ENCODE measurements around the gene XYLT1.

XYLT1 gene

DNA sequence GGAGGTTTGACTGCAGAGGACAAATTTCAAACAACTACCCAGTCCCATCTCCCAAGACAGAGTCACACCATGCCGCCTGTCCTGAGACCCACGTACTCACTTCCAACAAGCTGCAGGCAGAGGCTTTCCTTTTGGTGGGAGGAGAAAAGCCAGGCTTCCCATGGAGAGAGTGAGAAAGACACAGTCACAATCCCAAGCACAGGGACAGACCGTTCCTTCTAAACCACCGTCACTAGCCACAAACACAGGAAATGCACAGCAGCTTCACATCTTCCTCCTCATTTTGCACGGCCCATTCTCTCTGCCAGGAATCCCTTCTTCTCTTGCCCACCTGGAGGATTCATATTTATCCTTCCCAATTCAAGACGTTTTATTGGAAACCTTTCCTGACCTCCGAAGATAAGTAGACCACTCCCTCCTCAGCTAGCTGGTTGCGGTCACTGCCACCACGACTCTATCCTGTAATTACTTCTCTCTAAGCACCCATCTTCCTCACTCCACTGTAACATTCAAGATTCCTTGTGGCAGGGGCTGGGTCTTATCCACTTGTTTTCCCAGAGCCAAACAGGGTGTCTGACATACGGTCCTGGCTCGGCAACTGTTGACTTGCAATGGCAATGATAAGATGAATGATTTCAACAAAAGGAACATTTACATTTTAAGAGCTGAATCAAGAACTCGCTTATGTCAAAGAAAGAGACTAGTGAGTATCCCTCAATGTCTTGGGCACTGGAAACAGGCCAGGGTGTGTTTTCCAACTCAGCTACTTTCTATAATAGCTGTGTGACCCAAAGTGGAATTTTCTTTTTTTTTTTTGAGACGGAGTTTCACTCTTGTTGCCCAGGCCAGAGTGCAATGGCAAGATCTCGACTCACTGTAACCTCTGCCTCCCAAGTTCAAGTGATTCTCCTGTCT lies 87.6 kb downstream of the XYLT1 start:
- H3K4me3 ChIP-seq: no peak overlapping the region
- peaks cover 70 to 95% (median 92%) of the 10 kb centered on the region in 10 experiments for H3K4me1 ChIP-seq
- peak overlapping the region in 6 of 11 experiments; percentile 3 to 35 (median 29); a peak in 3 of 22 replicates for H3K9ac ChIP-seq
- peaks cover 0 to 96% (median 48%) of the 10 kb centered on the region in 11 experiments; a peak in 12 of 22 replicates for H4K20me1 ChIP-seq
- H3K36me3 ChIP-seq: peaks cover 0 to 12% (median 0%) of the 10 kb centered on the region in 11 experiments; a peak in 4 of 22 replicates
- TF ChIP-seq Cebpa-rat (IDR thresholded peaks at IDR 0.05): no peak
- peak overlapping the region in 9 of 11 experiments; percentile 15 to 55 (median 32); a peak in 16 of 22 replicates for H3K27ac ChIP-seq
- H3K9me3 ChIP-seq (replicated peaks in 1 of 11): no peaks in the 10 kb centered on the region
- no peaks in the 10 kb centered on the region for H3K27me3 ChIP-seq
- H3K4me2 ChIP-seq: peak overlapping the region; percentile 62 to 91 (median 84)

DNA sequence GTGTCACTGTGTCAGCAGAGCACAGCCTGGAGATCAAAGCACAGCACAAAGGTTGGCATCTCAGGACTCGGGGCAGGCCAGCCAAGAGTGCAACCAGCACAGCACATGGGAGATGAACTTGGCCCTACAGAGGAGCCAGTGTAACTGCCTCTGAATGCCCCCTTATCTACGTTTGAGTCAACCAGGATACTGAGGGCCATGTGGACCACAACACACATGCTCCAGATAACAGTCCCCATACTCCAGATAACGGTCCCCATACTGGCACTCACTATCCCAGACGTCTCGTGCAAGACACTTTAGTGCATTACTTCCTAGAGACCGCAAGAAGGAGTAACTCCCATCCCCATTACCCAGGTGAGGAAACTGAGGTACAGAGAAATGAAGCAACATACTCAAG lies 88.2 kb downstream of the XYLT1 start:
- Histone ChIP-seq H3K9me3 (replicated peaks in 1 of 11) (no peaks in the 10 kb centered on the region), H3K36me3 (peaks cover 0 to 6% (median 0%) of the 10 kb centered on the region in 11 experiments; a peak in 3 of 22 replicates), H3K27ac (peak overlapping the region in 9 of 11 experiments; percentile 4 to 55 (median 32); a peak in 13 of 22 replicates), H3K9ac (peak overlapping the region in 4 of 11 experiments; percentile 26 to 35 (median 33); a peak in 2 of 22 replicates), H3K4me3 (no peak overlapping the region), H3K4me2 (peak overlapping the region; percentile 62 to 91 (median 84)), H3K27me3 (no peaks in the 10 kb centered on the region), H4K20me1 (peaks cover 0 to 91% (median 41%) of the 10 kb centered on the region in 11 experiments; a peak in 12 of 22 replicates), H3K4me1 (peaks cover 76 to 100% (median 99%) of the 10 kb centered on the region in 10 experiments)
- TF ChIP-seq Cebpa-rat (IDR thresholded peaks at IDR 0.05): no peak

DNA sequence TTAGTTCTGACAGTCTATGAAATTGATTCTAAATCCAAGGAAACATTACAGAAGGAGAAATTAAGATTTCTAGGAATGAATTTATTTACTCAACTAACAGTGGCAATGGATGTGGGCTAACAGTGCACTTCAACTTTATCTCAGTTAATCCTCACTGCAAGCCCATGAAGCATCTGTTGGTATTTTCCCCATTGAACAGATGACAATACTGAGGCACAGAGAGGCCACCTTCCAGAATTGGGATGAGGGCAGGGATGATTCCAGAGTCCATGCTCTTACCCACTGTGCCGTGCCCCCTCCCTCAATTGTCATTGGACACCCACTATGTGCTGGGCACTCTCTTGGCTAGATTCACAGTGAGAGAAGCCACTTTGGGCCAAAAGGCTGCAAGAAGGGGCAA lies 89.0 kb downstream of the XYLT1 start:
- Histone ChIP-seq H3K9ac (no peak overlapping the region), H3K36me3 (0 out of 22 replicates have a peak, but pooled peaks cover 0 to 5% (median 0%) of the 10 kb centered on the region in 11 experiments), H3K4me3 (no peak overlapping the region), H4K20me1 (peaks cover 0 to 84% (median 34%) of the 10 kb centered on the region in 11 experiments; a peak in 12 of 22 replicates), H3K27me3 (no peaks in the 10 kb centered on the region), H3K27ac (peak overlapping the region in 7 of 11 experiments; percentile 15 to 55 (median 36); a peak in 4 of 22 replicates), H3K4me2 (peak overlapping the region; percentile 62 to 91 (median 84); a peak in 21 of 22 replicates), H3K9me3 (replicated peaks in 1 of 11) (no peaks in the 10 kb centered on the region), H3K4me1 (peaks cover 83 to 100% (median 99%) of the 10 kb centered on the region in 10 experiments)
- TF ChIP-seq Cebpa-rat (IDR thresholded peaks at IDR 0.05): no peak

DNA sequence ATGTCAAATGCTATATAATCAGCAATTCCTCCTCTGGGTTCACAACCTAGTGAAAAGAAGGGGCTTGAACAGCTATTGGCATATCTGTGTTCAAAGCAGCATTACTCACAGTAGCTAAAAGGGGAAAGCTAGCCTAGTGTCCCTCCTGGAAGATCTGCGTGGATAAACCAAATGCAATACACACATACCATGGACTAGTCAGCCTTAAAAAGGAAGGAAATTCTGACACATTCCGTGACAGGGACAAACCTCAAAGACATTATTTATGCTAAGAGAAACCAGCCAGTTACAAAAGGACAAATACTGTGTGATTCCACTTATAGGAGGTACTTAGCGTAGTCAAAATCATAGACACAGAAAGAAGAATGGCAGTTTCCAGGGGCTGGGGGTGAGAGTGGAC lies 90.1 kb downstream of the XYLT1 start:
- Histone ChIP-seq H3K9ac (peak overlapping the region in 9 of 11 experiments; percentile 14 to 53 (median 37); a peak in 13 of 22 replicates), H3K4me2 (peak overlapping the region; percentile 62 to 91 (median 85)), H3K4me1 (peaks cover 95 to 100% (median 100%) of the 10 kb centered on the region in 10 experiments), H3K4me3 (peak overlapping the region in 1 of 10 experiments; percentile 10; a peak in 1 of 20 replicates), H3K27me3 (no peaks in the 10 kb centered on the region), H4K20me1 (peaks cover 0 to 84% (median 29%) of the 10 kb centered on the region in 11 experiments; a peak in 12 of 22 replicates), H3K36me3 (0 out of 22 replicates have a peak, but pooled peaks cover 0 to 5% (median 0%) of the 10 kb centered on the region in 11 experiments), H3K27ac (peak overlapping the region; percentile 15 to 76 (median 43); a peak in 16 of 22 replicates), H3K9me3 (replicated peaks in 1 of 11) (no peaks in the 10 kb centered on the region)
- TF ChIP-seq Cebpa-rat (IDR thresholded peaks at IDR 0.05): no peak

DNA sequence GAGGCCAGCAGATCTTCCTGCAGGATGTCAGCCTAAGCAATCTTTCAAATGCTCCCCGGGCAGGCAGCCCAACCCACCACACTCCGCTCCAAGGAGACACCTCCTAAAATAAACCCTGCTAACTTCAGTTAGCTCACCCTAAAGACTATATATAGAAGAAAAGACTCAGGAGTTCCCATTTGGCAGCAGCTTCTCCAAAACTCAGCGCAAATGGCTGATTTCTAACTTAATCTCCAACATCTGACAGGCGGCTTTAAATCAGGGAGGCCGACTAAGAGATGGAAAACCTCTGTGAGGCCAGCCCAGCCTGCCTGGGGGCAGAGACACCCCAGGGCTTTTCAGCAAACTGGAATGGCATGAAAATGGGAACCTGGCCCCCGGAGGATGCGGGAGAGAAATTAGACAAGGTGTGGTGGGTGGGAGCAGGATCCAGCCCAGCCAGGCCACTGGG lies 91.6 kb downstream of the XYLT1 start:
- Histone ChIP-seq H3K27ac (peak overlapping the region in 10 of 11 experiments; percentile 18 to 76 (median 38); a peak in 17 of 22 replicates), H3K36me3 (0 out of 22 replicates have a peak, but pooled peaks cover 0 to 5% (median 0%) of the 10 kb centered on the region in 11 experiments), H4K20me1 (peaks cover 0 to 74% (median 23%) of the 10 kb centered on the region in 11 experiments; a peak in 12 of 22 replicates), H3K4me3 (no peak overlapping the region), H3K9ac (peak overlapping the region in 10 of 11 experiments; percentile 3 to 60 (median 38); a peak in 17 of 22 replicates), H3K9me3 (replicated peaks in 1 of 11) (no peaks in the 10 kb centered on the region), H3K4me1 (peaks cover 95 to 100% (median 97%) of the 10 kb centered on the region in 10 experiments), H3K27me3 (no peaks in the 10 kb centered on the region), H3K4me2 (peak overlapping the region; percentile 62 to 91 (median 85))
- no peak for TF ChIP-seq Cebpa-rat (IDR thresholded peaks at IDR 0.05)

DNA sequence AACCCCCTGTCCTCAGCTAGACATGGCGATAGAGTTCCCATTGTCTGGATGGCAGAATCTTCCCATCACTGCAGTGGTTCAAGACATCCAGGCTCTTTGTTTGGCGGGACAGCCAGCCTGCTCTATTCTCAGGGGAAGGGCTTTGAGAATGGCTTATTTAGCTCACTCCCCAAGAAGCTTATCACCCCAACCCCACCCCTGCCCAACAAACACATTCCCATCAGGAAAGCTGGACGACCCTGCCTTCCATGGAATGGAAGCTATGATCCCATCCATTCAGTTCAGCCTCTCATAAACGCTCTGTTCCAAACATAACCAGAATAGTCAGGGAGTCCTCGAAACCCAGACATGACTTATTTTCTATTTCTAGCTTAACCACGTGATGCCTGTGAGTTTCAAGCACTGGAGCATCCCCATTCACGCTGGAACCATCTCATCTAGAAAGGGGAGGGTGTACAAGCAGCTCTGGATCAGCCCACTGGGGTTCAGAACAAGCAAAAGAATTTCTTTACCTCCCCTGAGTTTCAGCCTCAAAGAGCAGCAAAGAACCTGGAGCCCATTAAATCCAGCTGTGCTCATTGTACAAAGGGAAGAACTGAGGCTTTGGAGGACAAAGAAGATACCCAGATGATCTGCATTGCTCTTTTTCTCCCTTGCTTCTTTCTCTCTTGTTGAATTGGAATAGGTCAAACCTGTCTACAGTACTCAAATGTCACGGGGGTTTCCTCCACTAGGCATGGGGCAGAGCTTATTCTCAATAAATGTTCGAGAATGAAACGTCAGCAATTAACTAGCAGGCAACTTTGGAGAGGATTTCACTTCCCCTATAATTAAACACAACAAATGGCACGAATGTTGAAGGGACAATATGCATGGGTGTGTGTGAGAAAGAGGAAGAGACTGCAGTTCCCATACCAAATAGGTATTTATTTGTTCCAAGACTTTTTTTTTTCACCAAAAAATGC lies 93.1 kb downstream of the XYLT1 start:
- Histone ChIP-seq H3K4me1 (peaks cover 80 to 97% (median 90%) of the 10 kb centered on the region in 10 experiments), H3K9ac (peak overlapping the region in 10 of 11 experiments; percentile 9 to 56 (median 30); a peak in 11 of 22 replicates), H4K20me1 (peaks cover 0 to 73% (median 16%) of the 10 kb centered on the region in 11 experiments; a peak in 12 of 22 replicates), H3K36me3 (peaks cover 0 to 6% (median 0%) of the 10 kb centered on the region in 11 experiments; a peak in 2 of 22 replicates), H3K27me3 (no peaks in the 10 kb centered on the region), H3K4me3 (peak overlapping the region in 3 of 10 experiments; percentile 13 to 34 (median 14); a peak in 3 of 20 replicates), H3K27ac (peak overlapping the region; percentile 38 to 76 (median 57); a peak in 20 of 22 replicates), H3K4me2 (peak overlapping the region; percentile 62 to 91 (median 85)), H3K9me3 (replicated peaks in 1 of 11) (no peaks in the 10 kb centered on the region)
- no peak for TF ChIP-seq Cebpa-rat (IDR thresholded peaks at IDR 0.05)

DNA sequence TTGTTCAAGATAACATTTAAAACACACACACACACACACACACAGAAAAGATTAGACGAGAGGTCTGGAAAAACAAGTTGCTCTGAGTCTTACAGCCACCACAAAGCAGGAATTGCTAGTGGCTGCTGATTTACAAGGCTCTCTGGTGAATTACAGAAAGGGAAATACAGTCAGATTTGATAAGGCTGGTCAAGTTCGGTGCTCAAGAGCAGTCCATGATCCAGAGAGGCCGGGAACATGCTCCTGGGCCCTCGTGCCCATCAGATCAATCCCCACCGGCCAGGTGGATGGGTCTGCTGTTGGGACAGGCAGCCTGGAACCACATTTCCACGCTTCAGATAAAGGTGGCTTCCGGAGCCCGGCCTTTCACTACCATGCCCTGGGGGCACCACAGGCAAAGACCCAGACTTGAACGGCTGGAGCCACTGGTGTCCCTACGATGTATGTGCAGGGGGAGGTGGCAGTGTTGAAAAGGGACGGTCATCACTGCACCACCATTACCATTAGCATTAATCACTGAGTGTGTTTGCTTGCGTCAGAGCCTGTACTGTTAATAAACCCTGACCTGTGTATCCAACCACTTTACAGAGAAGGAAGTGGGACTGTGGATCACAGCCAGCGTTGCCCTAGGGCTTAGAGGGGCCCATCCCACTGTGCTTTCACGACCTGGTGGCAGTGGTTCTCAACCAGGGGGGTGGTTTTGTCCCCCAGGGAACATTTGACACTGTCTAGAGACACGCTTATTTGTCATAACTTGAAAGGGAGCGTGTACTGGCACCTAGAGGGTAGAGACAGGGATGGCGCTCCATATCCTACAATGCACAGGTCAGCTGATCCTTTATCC lies 95.1 kb downstream of the XYLT1 start:
- Histone ChIP-seq H3K4me3 (peak overlapping the region in 1 of 10 experiments; percentile 25; a peak in 2 of 20 replicates), H3K9ac (peak overlapping the region in 10 of 11 experiments; percentile 4 to 63 (median 40); a peak in 13 of 22 replicates), H3K27me3 (no peaks in the 10 kb centered on the region), H3K9me3 (replicated peaks in 1 of 11) (no peaks in the 10 kb centered on the region), H3K36me3 (peaks cover 0 to 6% (median 0%) of the 10 kb centered on the region in 11 experiments; a peak in 2 of 22 replicates), H3K27ac (peak overlapping the region in 10 of 11 experiments; percentile 48 to 72 (median 60); a peak in 20 of 22 replicates), H4K20me1 (peaks cover 0 to 56% (median 7%) of the 10 kb centered on the region in 11 experiments; a peak in 9 of 22 replicates), H3K4me2 (peak overlapping the region; percentile 62 to 91 (median 85)), H3K4me1 (peaks cover 76 to 97% (median 90%) of the 10 kb centered on the region in 10 experiments)
- no peak for TF ChIP-seq Cebpa-rat (IDR thresholded peaks at IDR 0.05)
